ENCODE measurements around the gene KRTAP12-1. TPM values are rescaled to one million over a fixed set of nuclear protein-coding genes. Genes with fewer than 3 reads are reported as not detected.

Gene KRTAP12-1
- total RNA-seq, 1 donor from 2014 or later, result not detected

- DNase-seq (ENCODE audit: extremely low spot score, unreplicated experiment), result no peak
- Mint-ChIP-seq H3K9me3 (ENCODE audit: unreplicated experiment) (no peaks in the 10 kb centered on the region), H3K4me1 (ENCODE audit: unreplicated experiment) (peaks cover 7% of the 10 kb centered on the region), H3K27ac (ENCODE audit: unreplicated experiment) (no peak overlapping the region), H3K27me3 (ENCODE audit: unreplicated experiment) (peaks cover 60% of the 10 kb centered on the region), H3K4me3 (ENCODE audit: unreplicated experiment) (no peak overlapping the region), H3K36me3 (ENCODE audit: unreplicated experiment) (no peaks in the 10 kb centered on the region)
- no peak for TF ChIP-seq CTCF (IDR thresholded peaks at IDR 0.05)
Observed at GRCh38 chr21:44716984-44717383, 35.0 kb upstream of the KRTAP12-1 start.

GRCh38 chr21:44714905-44715304 is 32.9 kb upstream of the KRTAP12-1 start:
- no peak overlapping the region for H3K27ac Mint-ChIP-seq (ENCODE audit: unreplicated experiment)
- H3K36me3 Mint-ChIP-seq (ENCODE audit: unreplicated experiment), result no peaks in the 10 kb centered on the region
- no peak overlapping the region for H3K4me3 Mint-ChIP-seq (ENCODE audit: unreplicated experiment)
- no peak for TF ChIP-seq CTCF (IDR thresholded peaks at IDR 0.05)
- H3K4me1 Mint-ChIP-seq (ENCODE audit: unreplicated experiment), result peaks cover 7% of the 10 kb centered on the region
- DNase-seq (ENCODE audit: extremely low spot score, unreplicated experiment), result peak; percentile 11
- H3K27me3 Mint-ChIP-seq (ENCODE audit: unreplicated experiment), result peaks cover 72% of the 10 kb centered on the region
- no peaks in the 10 kb centered on the region for H3K9me3 Mint-ChIP-seq (ENCODE audit: unreplicated experiment)

GRCh38 chr21:44713846-44714245 is 31.9 kb upstream of the KRTAP12-1 start:
- Mint-ChIP-seq H3K9me3 (ENCODE audit: unreplicated experiment) (no peaks in the 10 kb centered on the region), H3K27me3 (ENCODE audit: unreplicated experiment) (peaks cover 72% of the 10 kb centered on the region), H3K36me3 (ENCODE audit: unreplicated experiment) (no peaks in the 10 kb centered on the region), H3K4me3 (ENCODE audit: unreplicated experiment) (no peak overlapping the region), H3K4me1 (ENCODE audit: unreplicated experiment) (peaks cover 10% of the 10 kb centered on the region), H3K27ac (ENCODE audit: unreplicated experiment) (no peak overlapping the region)
- DNase-seq (ENCODE audit: extremely low spot score, unreplicated experiment), result peak; percentile 66
- TF ChIP-seq CTCF (IDR thresholded peaks at IDR 0.05), result no peak

- Mint-ChIP-seq H3K27ac (ENCODE audit: unreplicated experiment) (no peak overlapping the region), H3K9me3 (ENCODE audit: unreplicated experiment) (no peaks in the 10 kb centered on the region), H3K4me1 (ENCODE audit: unreplicated experiment) (peaks cover 9% of the 10 kb centered on the region), H3K27me3 (ENCODE audit: unreplicated experiment) (peaks cover 72% of the 10 kb centered on the region), H3K36me3 (ENCODE audit: unreplicated experiment) (no peaks in the 10 kb centered on the region), H3K4me3 (ENCODE audit: unreplicated experiment) (no peak overlapping the region)
- peak; percentile 69 for DNase-seq (ENCODE audit: extremely low spot score, unreplicated experiment)
- no peak for TF ChIP-seq CTCF (IDR thresholded peaks at IDR 0.05)
Observed at GRCh38 chr21:44713130-44713529, 31.2 kb upstream of the KRTAP12-1 start.

GRCh38 chr21:44712203-44713028 is 30.5 kb upstream of the KRTAP12-1 start:
- Mint-ChIP-seq H3K4me1 (ENCODE audit: unreplicated experiment) (peaks cover 7% of the 10 kb centered on the region), H3K27me3 (ENCODE audit: unreplicated experiment) (peaks cover 73% of the 10 kb centered on the region), H3K4me3 (ENCODE audit: unreplicated experiment) (no peak overlapping the region), H3K36me3 (ENCODE audit: unreplicated experiment) (no peaks in the 10 kb centered on the region), H3K9me3 (ENCODE audit: unreplicated experiment) (no peaks in the 10 kb centered on the region), H3K27ac (ENCODE audit: unreplicated experiment) (no peak overlapping the region)
- no peak for TF ChIP-seq CTCF (IDR thresholded peaks at IDR 0.05)
- peak; percentile 71 for DNase-seq (ENCODE audit: extremely low spot score, unreplicated experiment)

Data from osteocyte (in vitro differentiated cells).